ENCODE measurements around the gene DDX49. TPM values are rescaled to one million over a fixed set of nuclear protein-coding genes. Genes with fewer than 3 reads are reported as not detected.
"Not testable (repeated sequence)": the region's sequence is repeated elsewhere in the genome, so short reads cannot be mapped to it uniquely, and the experiment has no call there.

DDX49 gene
- total RNA-seq, 1 donor from 2014 or later = 22.4 TPM

- Histone ChIP-seq H3K27ac (replicated peaks) (no peak overlapping the region), H3K9me3 (replicated peaks) (no peaks in the 10 kb centered on the region), H3K27me3 (ENCODE audit: low read depth) (no peaks in the 10 kb centered on the region), H3K36me3 (peaks cover 43% of the 10 kb centered on the region), H3K4me1 (peaks cover 30% of the 10 kb centered on the region), H3K4me3 (no peak overlapping the region)
- no peak for TF ChIP-seq CTCF (IDR thresholded peaks at IDR 0.05; ENCODE audit: borderline replicate concordance)
- no peak for DNase-seq
- intact Hi-C loops (cut with micrococcal nuclease) = no loop called here
Observed at GRCh38 chr19:18913466-18913865, 6.0 kb upstream of the DDX49 start.

- TF ChIP-seq CTCF (IDR thresholded peaks at IDR 0.05; ENCODE audit: borderline replicate concordance) = peak; percentile 39
- H3K9me3 ChIP-seq (replicated peaks) = no peaks in the 10 kb centered on the region
- H3K27ac ChIP-seq (replicated peaks) = no peak overlapping the region
- H3K4me1 ChIP-seq = peaks cover 49% of the 10 kb centered on the region
- H3K27me3 ChIP-seq (ENCODE audit: low read depth) = no peaks in the 10 kb centered on the region
- DNase-seq = no peak
- peaks cover 32% of the 10 kb centered on the region for H3K36me3 ChIP-seq
- intact Hi-C loops (cut with micrococcal nuclease) = no loop called here
- no peak overlapping the region for H3K4me3 ChIP-seq
Observed at GRCh38 chr19:18915639-18916038, 3.9 kb upstream of the DDX49 start.

- H3K27ac ChIP-seq (replicated peaks); intact Hi-C loops (cut with micrococcal nuclease); H3K27me3 ChIP-seq (ENCODE audit: low read depth); H3K9me3 ChIP-seq (replicated peaks); DNase-seq: not testable (repeated sequence)
- H3K36me3 ChIP-seq = peaks cover 36% of the 10 kb centered on the region
- H3K4me1 ChIP-seq = peaks cover 56% of the 10 kb centered on the region
- peak overlapping the region; percentile 94 for H3K4me3 ChIP-seq
Observed at GRCh38 chr19:18917593-18917992, 1.9 kb upstream of the DDX49 start.

GRCh38 chr19:18919900-18920214, 342 bp downstream of the DDX49 start:
- H3K4me3 ChIP-seq = peak overlapping the region; percentile 94
- DNase-seq = no peak
- peaks cover 51% of the 10 kb centered on the region for H3K4me1 ChIP-seq
- TF ChIP-seq CTCF (IDR thresholded peaks at IDR 0.05; ENCODE audit: borderline replicate concordance) = no peak
- H3K9me3 ChIP-seq (replicated peaks) = no peaks in the 10 kb centered on the region
- H3K27ac ChIP-seq (replicated peaks) = peak overlapping the region; percentile 82
- no peaks in the 10 kb centered on the region for H3K27me3 ChIP-seq (ENCODE audit: low read depth)
- H3K36me3 ChIP-seq = peaks cover 45% of the 10 kb centered on the region
- intact Hi-C loops (cut with micrococcal nuclease) = no loop called here

GRCh38 chr19:18920400-18920799, 885 bp downstream of the DDX49 start:
- H3K9me3 ChIP-seq (replicated peaks) = no peaks in the 10 kb centered on the region
- H3K27ac ChIP-seq (replicated peaks) = no peak overlapping the region
- H3K4me3 ChIP-seq = peak overlapping the region; percentile 94
- intact Hi-C loops (cut with micrococcal nuclease) = no loop called here
- peaks cover 45% of the 10 kb centered on the region for H3K36me3 ChIP-seq
- peaks cover 50% of the 10 kb centered on the region for H3K4me1 ChIP-seq
- DNase-seq = no peak
- H3K27me3 ChIP-seq (ENCODE audit: low read depth) = no peaks in the 10 kb centered on the region
- no peak for TF ChIP-seq CTCF (IDR thresholded peaks at IDR 0.05; ENCODE audit: borderline replicate concordance)

- intact Hi-C loops (cut with micrococcal nuclease) = no loop called here
- no peak overlapping the region for H3K4me3 ChIP-seq
- H3K27me3 ChIP-seq (ENCODE audit: low read depth) = no peaks in the 10 kb centered on the region
- peaks cover 55% of the 10 kb centered on the region for H3K36me3 ChIP-seq
- no peak for DNase-seq
- no peak for TF ChIP-seq CTCF (IDR thresholded peaks at IDR 0.05; ENCODE audit: borderline replicate concordance)
- H3K4me1 ChIP-seq = peaks cover 44% of the 10 kb centered on the region
- no peaks in the 10 kb centered on the region for H3K9me3 ChIP-seq (replicated peaks)
- H3K27ac ChIP-seq (replicated peaks) = no peak overlapping the region
Observed at GRCh38 chr19:18921593-18921992, 2.1 kb downstream of the DDX49 start.
